GM18909 (cell line): ENCODE results near the gene HBEGF.

Source experiments
- ATAC-seq: cut with Tn5 transposase; IDR thresholded peaks from one replicate; pipeline ENCODE4 v1.9.1; 2021; ENCODE audit warnings: mild to moderate bottlenecking; ENCODE audit not compliant: unreplicated experiment, poor library complexity

The HBEGF gene

GRCh38 chr5:140338336-140338735 lies 8.1 kb downstream of the HBEGF start:
- ATAC-seq = no peak

- no peak for ATAC-seq
These were observed 8.5 kb downstream of the HBEGF start for GRCh38 chr5:140337880-140338279.

GRCh38 chr5:140336388-140336787 lies 10.0 kb downstream of the HBEGF start:
- no peak for ATAC-seq

- no peak for ATAC-seq
These were observed 14.8 kb downstream of the HBEGF start for GRCh38 chr5:140331638-140332037.

- ATAC-seq = no peak
These were observed 16.5 kb downstream of the HBEGF start for GRCh38 chr5:140329739-140330481.

- no peak for ATAC-seq
These were observed 18.2 kb downstream of the HBEGF start for GRCh38 chr5:140328036-140328764.

- no peak for ATAC-seq
These were observed 18.8 kb downstream of the HBEGF start for GRCh38 chr5:140327589-140327988.

- no peak for ATAC-seq
These were observed 20.9 kb downstream of the HBEGF start for GRCh38 chr5:140325486-140325885.

GRCh38 chr5:140324617-140325241 lies 21.7 kb downstream of the HBEGF start:
- no peak for ATAC-seq

- no peak for ATAC-seq
These were observed 22.3 kb downstream of the HBEGF start for GRCh38 chr5:140324041-140324600.

GRCh38 chr5:140322751-140323731 lies 23.4 kb downstream of the HBEGF start:
- no peak for ATAC-seq

GRCh38 chr5:140321796-140322195 lies 24.6 kb downstream of the HBEGF start:
- ATAC-seq = peak; percentile 79

GRCh38 chr5:140319833-140320232 lies 26.6 kb downstream of the HBEGF start:
- ATAC-seq = no peak

GRCh38 chr5:140318792-140319191 lies 27.6 kb downstream of the HBEGF start:
- no peak for ATAC-seq

- no peak for ATAC-seq
These were observed 28.5 kb downstream of the HBEGF start for GRCh38 chr5:140317859-140318258.

GRCh38 chr5:140312791-140313189 lies 33.6 kb downstream of the HBEGF start:
- no peak for ATAC-seq

GRCh38 chr5:140312067-140312790 lies 34.2 kb downstream of the HBEGF start:
- no peak for ATAC-seq

GRCh38 chr5:140311011-140311467 lies 35.4 kb downstream of the HBEGF start:
- no peak for ATAC-seq

- ATAC-seq = no peak
These were observed 36.0 kb downstream of the HBEGF start for GRCh38 chr5:140310434-140310833.
